ENCODE data around the gene TRPM5. TPM values are rescaled to one million over a fixed set of nuclear protein-coding genes. Genes with fewer than 3 reads are reported as not detected.

Gene TRPM5
- total and polyA plus RNA-seq, 2 experiments from 2014 or later: not detected

- Mint-ChIP-seq H3K27me3 (ENCODE audit: insufficient read depth, low read depth, poor library complexity) (peaks cover 20% of the 10 kb centered on the region), H3K4me3 (no peak overlapping the region), H3K9me3 (no peaks in the 10 kb centered on the region), H3K36me3 (ENCODE audit: low read depth) (no peaks in the 10 kb centered on the region), H3K27ac (no peak overlapping the region), H3K4me1 (no peaks in the 10 kb centered on the region)
- no peak for ATAC-seq
- no peaks in the 10 kb centered on the region for H3K9me2 ChIP-seq (ENCODE audit: insufficient read depth)
- H3K27me3 ChIP-seq (ENCODE audit: insufficient read depth): peaks cover 4% of the 10 kb centered on the region; the same call in 1 of the 2 replicates
- H4K20me1 ChIP-seq (replicated peaks; ENCODE audit: insufficient read depth): no peaks in the 10 kb centered on the region
- H3K36me3 ChIP-seq (ENCODE audit: insufficient read depth): no peaks in the 10 kb centered on the region
- H3K4me1 ChIP-seq (ENCODE audit: insufficient read depth): no peaks in the 10 kb centered on the region
- no peak for DNase-seq (ENCODE audit: low spot score)
- H3K4me3 ChIP-seq: no peak overlapping the region
- TF ChIP-seq JUNB (IDR thresholded peaks at IDR 0.05; ENCODE audit: unreplicated experiment) (no peak), CREB1 (CRISPR knock-in tag; IDR thresholded peaks at IDR 0.05; ENCODE audit: low read depth) (no peak), REST (IDR thresholded peaks at IDR 0.05; ENCODE audit: unreplicated experiment) (no peak), ZNF462 (CRISPR knock-in tag; IDR thresholded peaks at IDR 0.05) (no peak), ETS1 (IDR thresholded peaks at IDR 0.05) (no peak), ZNF114 (CRISPR knock-in tag; IDR thresholded peaks at IDR 0.05) (no peak), NANOG (IDR thresholded peaks at IDR 0.05; ENCODE audit: borderline replicate concordance) (no peak), ZNF331 (CRISPR knock-in tag; IDR thresholded peaks at IDR 0.05; ENCODE audit: low read depth) (no peak), CTCF (conservative IDR thresholded peaks at IDR 0.05; ENCODE audit: low read depth in 2 of 2) (no peak), EZH2 (IDR thresholded peaks at IDR 0.05; ENCODE audit: low read depth, unreplicated experiment) (no peak), STAT1 (IDR thresholded peaks at IDR 0.05; ENCODE audit: unreplicated experiment) (no peak), POLR2AphosphoS5 (IDR thresholded peaks at IDR 0.05; ENCODE audit: low read depth) (no peak), EZH2phosphoT487 (IDR thresholded peaks at IDR 0.05; ENCODE audit: unreplicated experiment) (no peak)
- H3F3A ChIP-seq (replicated peaks; ENCODE audit: low read depth): no peaks in the 10 kb centered on the region
- H3K27ac ChIP-seq (ENCODE audit: low read depth): no peak overlapping the region
- no peak overlapping the region for H2AFZ ChIP-seq
- no peak overlapping the region for H3K4me2 ChIP-seq
- H3K79me2 ChIP-seq (replicated peaks; ENCODE audit: insufficient read depth): no peaks in the 10 kb centered on the region
Observed at GRCh38 chr11:2462986-2463765, 18.9 kb upstream of the TRPM5 start.

Data from GM23338 (cell line).